Fibroblast of upper back skin (primary cell): Measurements from ENCODE around the gene CDH13.
A peak's percentile ranks its signal among the peaks of the same experiment; 100 is the strongest.

ENCODE experiments used
- DNase-seq: peaks from one replicate; pipeline ENCODE4 v3.0.0-alpha.2; 2013

CDH13 gene

DNA sequence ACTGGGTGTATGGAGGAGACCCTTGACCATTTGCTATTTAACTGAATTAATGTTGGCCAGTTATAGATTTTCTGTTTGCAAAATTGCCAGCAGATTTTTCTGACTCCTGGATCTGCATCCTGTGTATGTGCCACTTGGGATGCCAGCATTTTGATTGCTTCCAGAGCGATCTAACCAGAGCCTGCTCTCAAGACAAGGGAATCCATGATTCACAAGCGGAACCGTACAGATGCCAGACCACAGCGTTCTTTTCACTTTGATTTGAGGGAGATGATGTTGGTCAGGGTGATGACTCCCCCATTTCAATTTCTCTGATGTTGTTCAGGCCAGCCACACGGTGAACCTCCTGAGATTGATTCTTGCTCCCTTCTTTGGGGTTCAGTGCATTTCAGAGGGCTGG, 228.7 kb downstream of the CDH13 start:
- peak; percentile 77 for DNase-seq

DNA sequence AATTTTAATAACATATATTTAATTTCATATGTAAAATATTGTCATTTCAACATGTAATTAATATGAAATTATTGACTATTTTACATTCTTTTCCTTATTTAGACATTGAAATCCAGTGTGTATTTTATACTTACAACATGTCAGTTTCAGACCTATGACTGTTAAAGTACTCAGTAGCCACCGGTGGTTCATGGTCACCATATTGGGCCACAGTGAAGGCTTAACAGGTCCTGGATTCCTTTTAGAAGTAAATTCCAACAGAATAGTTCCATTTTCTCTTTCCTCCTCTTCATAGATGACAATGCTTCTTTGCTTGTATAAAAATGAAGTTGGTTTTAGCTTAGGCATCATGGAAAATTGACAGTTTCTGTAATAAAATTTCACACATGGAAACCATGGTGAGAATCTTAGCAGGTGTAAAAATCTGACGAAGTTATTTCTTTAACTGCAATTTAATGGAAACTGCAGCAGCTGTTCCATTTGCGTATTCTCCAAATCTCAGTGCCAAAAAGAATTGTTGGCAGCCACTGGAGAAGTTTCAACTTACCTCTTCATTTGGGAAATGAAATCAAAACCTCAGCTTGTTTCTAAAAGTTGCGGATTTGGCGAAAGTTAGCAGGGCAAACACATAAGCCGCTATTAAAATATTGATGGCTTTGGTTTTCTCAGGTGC, 231.1 kb downstream of the CDH13 start:
- DNase-seq, result no peak

DNA sequence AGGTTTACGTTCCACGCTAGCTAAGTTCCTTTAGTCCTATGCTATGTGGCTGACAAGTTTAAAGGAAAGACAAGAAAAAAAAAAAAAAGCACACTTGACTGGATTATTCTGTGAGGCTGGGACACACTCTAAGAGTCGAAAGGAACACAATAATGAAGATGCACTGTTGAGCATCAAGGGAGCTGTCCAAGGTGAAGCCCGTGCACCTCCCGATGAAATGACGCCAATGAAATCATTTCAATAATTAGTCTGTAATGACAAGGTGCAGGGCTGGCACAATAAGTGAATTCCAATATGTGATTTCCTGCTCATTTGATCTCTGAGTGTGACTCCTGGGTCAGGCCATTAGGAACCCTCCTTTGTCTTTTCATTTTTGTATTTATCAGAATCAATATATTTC, 232.9 kb downstream of the CDH13 start:
- no peak for DNase-seq

DNA sequence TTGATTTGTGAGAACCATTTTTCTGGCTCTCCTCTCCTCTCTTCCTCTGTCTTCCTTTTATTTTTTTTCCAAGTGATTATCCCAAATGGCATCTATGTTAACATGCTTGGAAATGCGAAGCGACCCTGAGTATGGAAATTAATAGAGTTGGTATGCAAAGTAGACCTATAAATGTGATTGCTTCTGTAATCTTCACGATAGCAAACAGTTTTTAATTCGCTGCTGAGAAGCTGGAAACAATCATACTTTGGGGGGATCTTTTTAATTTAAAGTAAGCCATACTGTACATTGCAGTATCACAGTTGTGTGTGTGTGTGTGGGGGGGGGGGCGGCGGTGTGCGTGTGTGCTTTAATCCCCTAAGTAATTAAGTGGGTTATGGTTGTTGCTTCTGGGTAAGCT, 233.3 kb downstream of the CDH13 start:
- DNase-seq, result no peak

DNA sequence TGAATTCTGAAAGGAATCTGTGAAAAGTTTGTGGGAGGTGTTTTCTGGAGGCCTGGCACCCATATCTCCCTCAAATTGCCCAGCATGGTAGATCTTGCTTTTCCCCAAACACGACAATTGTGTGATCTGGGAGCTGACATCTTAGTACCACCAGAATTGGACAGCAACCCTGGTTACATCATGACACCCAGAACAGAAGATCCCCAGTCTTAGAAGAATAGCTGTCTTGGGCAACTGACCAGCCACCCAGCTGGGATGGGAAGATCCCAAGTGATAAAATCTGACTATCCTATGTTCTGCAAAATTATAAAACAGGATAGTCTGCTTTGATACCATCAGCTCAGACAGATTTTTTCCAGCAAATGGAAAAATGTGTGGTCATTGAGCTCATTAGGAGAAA, 235.3 kb downstream of the CDH13 start:
- DNase-seq, result no peak

DNA sequence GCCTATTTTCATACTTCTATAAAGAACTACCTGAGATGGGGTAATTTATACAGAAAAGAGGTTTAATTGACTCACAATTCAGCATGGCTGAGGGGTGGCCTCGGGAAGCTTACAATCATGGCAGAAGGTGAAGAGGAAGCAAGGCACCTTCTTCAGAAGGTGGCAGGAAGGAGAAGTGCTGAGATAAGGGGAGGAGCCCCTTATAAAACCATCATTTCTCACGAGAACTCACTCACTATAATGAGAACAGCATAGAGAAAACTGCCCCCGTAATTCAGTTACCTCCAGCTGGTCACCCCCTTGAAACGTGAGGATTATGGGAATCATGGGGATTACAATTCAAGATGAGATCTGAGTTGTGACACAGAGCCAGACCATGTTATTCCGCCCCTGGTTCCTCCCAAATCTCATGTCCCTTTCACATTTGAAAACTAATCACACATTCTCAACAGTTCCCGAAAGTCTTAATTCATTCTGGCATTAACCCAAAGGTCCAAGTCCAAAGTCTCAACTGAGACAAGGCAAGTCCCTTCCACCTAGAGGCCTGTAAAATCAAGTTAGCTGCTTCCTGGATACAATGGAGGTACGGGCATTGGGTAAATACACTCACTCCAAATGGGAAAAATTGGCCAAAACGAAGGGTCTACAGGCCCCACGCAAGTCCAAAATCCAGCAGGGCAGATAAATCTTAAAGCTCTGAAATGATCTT, 237.7 kb downstream of the CDH13 start:
- DNase-seq, result no peak

DNA sequence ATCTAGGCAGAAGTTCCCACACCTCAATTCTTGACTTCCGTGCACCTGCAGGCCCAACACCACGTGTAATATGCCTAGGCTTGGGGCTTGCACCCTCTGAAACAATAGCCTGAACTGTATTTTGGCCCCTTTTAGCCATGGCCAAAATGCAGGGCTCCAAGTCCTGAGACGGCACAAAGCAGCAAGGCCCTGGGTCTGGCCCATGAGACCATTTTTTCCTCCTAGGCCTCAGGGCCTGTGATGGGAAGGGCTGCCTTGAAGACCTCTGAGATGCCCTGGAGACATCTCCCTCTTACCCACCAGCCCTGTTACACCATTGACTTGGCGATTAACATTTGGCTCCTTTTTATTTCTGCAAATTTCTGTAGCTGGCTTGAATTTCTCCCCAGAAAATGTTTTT, 238.6 kb downstream of the CDH13 start:
- no peak for DNase-seq

DNA sequence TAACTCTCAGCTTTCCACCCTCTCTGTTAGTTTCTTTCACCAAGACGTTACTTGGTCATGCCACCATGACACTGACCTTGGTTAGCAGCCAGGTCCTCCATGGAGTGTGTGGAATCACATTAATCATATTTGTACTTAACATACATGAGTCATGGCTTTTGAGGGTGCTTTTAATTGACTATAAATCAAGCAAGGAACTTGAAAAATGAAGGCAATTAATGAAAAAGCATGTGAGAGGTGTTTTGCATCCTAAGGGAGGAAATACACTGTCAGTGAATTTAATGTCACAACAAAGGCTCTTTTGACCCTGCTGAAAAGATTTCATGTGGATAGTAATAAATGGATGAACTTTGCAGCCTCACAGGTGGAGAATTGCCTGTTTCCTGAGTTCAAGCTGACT, 240.7 kb downstream of the CDH13 start:
- DNase-seq, result peak; percentile 39

DNA sequence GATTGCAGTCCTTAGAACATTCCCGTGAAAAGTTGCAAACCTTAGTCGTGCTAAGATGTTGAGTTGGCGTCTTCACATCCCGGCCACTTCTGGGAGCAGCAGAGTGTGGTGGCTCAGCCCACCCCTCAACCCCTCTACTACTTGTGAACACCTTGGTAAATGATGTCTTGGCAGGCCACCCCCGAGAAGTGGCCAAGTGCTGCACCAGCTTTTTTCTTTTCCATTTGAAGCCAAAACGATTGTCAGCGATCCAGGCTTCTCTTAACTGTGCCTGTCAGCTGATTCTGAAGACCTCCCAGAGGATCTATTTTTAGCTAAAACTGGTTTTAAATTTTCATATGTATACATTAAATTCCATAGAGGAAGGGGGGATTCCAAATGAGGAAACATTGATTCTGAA, 247.5 kb downstream of the CDH13 start:
- DNase-seq, result peak; percentile 31

DNA sequence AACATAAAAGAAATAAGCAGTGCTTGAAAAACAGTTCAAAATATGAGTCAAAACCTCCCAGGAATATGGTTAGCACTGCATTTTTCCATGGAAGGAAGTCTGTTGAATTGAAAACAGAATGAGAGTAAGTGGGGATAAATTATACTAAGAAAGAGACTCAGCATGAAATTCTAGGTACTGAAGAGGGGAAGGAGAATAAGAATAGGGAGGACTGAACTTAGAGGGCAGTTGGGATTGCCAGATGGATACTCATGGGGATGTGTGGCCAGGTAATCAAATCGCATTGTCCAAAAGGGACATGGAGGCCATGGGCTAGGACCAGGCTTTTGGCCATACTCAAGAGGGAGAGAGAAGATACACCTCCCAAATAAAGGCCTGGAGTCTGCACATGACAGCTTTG, 247.9 kb downstream of the CDH13 start:
- DNase-seq, result no peak

DNA sequence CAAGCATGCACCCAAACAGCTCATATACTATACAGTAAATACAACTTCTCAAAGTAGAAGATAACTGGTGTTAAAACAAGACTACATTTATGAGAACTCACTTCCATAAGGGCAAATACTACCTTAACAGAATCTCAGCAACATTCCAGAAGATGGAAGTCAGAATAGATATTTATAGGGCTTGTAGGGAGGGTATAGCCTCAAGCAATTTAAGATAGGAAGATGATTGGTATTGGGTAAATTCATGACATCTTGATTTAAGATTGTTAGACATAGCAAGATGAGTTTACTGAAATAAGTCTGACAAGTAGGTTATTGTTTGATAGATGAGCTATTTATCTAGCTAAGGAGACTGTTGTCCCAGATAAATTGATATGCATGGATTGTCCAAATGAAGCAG, 250.2 kb downstream of the CDH13 start:
- no peak for DNase-seq

DNA sequence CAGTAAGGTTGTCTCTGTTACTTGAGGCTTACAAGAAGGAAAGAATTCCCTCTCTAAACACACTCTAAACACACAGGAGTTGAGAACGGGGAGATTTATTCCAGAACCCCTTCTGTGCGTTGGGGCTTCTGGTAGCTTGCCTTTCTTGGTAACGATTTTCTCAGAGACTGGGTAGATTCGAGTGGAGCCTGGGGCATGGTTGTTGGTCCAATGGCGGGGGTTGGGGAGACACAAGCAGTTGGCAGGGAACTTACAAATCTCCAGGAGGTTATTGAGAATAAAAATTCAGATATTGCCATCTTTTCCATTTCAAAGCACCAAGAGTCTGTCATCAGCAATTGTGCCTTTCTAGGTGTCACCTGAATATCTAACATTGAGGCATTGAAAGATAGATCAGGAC, 251.7 kb downstream of the CDH13 start:
- no peak for DNase-seq

DNA sequence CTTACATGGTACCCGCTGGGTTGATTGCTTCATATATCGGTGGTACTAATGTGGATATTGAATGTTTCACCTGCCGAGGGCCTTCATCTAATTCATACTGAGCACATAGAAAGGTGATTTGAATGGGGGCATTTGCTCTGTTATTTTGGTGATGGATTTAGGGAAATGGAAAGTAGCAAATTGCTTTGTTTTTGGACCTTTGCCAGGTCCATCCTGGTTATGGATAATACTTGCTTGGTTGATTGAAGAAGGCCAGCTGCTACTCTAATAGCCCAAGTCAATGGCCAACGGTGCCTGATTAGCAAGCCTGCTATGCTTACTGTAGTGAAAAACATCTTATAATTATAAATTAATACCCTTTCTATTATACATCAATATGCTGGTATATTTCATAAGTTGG, 253.6 kb downstream of the CDH13 start:
- DNase-seq, result no peak

DNA sequence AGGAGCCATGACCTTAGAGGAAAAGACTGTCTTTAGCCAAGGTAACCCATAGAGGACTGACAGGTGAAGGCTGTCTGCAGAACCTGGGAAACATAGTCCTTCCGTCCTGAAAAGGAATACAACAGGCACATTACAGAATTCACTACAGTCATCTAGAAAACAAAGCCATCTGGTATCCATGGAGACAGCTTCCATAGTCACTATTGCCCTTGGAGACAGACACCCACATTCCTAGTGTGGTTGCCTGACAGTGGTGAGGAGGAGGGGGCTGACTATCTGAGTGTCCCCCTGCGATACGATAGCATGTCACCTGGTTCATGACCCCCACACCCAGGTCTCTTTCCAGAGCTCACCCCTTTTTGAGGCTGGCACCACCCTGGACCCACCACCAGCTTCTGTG, 254.7 kb downstream of the CDH13 start:
- no peak for DNase-seq

DNA sequence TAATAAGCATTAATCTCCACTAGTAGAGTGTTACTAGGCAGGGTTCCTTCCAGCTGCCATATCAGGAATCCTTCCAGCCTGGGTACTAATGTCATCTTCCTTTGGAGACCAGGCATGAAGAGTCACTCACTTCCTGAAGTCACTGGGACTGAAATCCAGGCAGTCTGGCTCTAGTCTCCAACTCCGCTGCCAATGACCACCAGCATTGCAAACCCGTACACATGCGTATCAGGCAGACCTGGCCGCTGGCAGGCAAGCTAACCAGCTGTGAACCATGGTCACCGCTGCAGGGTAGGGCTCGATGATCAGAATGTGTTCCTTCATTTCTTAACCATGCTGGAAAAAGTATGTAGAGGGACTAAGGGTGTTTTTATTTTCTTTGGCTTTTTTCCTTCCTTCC, 255.5 kb downstream of the CDH13 start:
- no peak for DNase-seq

DNA sequence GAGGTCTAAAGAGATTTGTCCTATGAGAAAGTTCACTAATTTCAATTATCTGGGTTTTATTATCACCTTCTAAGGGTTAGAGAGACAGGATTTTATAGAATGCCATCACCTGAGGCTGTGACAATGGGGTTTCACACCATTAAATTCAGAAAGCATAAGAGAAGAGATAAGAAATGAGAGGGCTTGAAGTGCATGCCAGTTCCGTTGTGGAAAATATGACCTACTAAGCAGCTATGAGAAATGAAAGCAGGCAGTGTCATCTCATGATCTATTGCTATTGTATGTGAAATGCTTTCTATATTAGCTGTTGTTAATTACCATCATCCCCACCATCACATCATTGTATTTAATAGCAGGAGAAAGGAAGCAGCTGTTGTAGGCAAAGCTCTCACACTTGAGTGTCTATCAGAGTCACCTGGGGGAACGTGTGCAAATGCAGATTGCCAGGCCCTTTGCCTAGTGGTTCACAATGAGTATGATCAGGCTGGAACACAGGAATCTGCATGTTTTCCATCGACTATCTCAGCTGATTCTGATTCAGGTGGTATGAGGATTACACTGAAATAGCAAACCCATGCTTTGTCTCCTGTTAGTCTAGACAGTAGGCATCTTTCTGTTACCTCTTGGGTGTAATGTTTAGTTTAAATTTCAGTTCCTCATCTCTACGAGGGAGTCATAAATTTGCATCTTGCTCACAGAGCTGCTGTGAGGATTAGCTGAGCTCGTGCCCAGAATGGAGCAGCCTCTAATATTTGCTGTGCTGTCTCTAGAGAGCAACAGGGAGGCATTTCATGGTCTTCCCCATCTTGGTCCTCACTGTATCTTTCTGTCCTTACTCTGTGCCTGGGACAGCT, 256.4 kb downstream of the CDH13 start:
- DNase-seq, result no peak

DNA sequence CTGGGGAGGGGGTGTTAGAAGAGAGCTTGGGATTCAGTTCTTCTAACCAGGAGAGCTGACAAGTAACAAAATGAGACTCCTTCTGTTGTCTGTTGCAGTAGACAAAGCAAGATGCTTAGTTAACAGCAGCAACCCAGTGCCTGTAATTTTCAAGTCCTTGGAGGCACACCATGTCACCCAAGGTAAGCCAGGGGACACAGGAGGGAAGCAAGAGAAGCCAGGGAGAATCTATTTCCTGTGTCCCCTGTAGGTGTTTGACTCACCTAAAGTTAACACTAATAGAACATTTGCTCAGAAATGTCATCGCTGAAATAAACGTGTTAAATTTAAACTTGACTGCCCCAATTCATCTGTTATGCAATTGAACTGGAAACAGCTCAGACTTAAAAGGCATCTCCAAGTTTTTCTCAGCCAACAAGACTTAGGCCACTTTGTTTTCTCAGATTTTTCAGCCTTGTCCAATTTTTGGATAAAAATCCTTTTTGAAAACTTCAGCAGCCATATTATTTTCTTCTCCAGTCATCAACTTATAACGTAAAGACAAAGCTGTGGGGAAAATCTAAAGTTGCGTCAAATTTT, 257.6 kb downstream of the CDH13 start:
- DNase-seq, result no peak

DNA sequence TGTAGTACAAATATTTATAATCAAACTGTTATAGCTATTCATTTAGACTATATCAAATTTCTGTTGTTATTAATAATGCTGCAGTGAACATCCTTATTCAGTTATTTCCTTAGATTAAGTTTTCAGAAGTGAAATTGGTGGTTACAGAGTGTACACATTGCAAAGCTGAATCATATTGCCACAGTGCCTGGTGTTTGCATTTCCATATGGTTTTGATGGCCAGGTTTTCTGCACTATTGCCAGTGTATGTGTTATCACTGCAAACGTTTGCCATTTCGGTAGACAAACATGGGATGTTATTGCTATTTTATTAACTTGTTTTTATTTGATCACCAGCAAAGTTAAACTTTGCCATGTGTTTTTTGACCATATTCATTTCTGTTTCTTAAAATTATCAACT, 259.4 kb downstream of the CDH13 start:
- no peak for DNase-seq

DNA sequence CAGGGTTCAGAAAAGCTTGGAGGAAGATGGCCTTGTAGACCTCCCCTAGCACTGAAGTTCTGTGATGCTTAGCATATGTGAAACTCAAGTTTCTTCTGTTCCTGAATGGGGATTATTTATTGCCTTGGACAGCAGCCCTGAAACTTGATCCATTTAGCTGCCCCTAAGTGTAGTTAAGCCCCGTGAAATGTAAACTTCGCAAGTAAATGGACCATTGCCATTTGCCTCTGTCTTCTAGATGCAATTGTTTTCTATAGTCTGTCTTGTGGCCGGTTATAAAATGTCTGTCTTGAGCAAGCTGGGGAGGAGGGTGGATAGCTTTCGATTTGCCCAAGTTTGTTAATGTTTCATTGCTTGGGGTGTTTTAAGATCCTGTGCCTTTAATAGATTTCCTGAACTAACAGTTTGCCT, 261.8 kb downstream of the CDH13 start:
- peak; percentile 94 for DNase-seq

DNA sequence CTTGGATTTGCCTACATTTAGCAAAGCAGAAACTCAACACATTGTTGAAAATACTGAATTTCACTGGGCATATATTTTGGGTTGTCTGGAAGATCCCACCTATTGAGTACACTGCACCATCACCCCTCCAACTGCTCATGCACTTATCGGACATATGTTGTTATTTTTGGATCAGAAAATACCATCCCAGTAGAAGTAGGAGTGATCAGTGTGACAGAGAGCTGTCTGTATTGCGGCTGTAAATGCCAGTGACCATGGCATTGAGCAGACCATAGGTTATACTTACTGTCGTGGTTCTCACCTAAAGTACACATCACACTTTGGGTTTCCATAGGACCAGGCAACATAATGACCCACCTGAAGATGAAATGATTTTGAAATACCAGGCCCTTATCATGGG, 264.7 kb downstream of the CDH13 start:
- DNase-seq, result no peak

DNA sequence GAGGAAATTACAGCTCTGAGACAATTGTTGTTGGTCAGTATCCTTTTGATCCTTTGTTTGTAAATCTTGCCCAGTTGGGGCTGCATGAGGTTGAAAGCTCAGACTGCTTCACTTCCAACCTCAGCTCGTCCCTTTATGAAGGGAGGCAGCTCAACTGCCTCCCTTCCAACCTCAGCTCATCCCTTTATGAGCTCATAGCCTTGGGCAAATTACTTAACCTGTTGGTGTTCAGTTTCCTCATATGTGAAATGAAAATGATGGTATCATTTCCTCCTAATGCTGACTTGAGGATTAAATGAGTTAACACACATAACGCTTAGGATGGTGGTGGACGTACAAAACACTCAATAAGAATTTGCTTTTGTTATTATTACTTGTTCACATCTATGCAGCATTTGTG, 265.1 kb downstream of the CDH13 start:
- DNase-seq, result no peak

DNA sequence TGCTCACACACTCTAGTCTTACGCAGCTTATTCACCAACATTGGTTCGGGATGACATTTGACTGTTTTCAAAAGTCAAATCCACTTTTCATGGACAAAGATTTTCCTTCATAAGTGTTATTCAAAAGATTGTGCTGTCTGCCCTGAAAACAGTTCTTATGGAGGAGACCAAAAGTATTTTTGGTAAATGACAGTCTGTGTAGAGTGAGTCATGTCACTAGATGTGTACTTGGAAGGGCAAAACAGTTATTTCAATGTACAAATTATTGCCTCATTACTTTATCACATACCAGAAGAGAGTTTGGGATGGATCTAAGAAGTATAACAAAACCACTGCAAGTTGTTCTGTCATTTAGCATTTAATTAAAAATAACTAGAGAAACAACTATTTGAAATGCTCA, 265.6 kb downstream of the CDH13 start:
- DNase-seq, result no peak

DNA sequence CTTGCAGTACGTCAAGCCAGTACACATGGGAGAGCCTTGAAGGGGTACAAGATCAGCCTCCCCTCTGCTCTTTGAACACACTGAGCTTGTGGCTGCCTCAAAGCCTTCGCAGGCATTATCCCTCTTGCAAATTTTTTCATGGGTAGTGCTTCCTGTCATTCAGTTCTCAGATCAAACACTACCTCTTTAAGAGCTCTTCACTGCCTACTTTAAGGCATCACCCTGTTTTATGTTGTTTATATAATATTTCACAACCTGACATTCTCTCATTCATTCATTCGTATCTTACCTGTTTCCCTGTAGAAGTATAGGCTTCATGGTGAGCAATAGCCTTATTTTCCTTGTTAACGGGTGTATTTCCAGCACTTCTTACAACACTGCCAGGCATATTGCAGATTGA, 269.1 kb downstream of the CDH13 start:
- DNase-seq, result no peak

DNA sequence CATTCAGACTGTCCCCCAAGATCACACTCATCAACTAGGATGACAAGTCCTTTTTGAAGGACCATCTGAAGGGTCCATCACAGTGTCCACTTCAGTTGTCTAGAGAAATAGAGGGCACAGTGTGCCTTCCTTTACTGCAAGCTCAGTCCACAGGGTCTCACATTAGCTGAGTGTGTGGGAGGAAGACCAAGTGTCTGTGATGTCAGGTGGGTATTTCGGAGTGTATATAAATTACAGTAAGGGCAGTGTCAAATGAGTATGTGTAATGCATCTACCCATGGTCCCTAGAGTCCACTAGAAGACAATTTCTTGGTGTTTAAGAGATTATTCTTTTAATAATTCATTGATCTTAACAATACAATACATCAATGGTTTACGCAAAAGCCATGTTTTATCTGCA, 272.2 kb downstream of the CDH13 start:
- no peak for DNase-seq
